ENCODE measurements around the gene IPCEF1.

IPCEF1 gene

GRCh38 chr6:154159126-154159525 is 197.5 kb downstream of the IPCEF1 start:
- no peak for DNase-seq (ENCODE audit: low spot score)

GRCh38 chr6:154157706-154158105 is 198.9 kb downstream of the IPCEF1 start:
- DNase-seq (ENCODE audit: low spot score): no peak

DNA sequence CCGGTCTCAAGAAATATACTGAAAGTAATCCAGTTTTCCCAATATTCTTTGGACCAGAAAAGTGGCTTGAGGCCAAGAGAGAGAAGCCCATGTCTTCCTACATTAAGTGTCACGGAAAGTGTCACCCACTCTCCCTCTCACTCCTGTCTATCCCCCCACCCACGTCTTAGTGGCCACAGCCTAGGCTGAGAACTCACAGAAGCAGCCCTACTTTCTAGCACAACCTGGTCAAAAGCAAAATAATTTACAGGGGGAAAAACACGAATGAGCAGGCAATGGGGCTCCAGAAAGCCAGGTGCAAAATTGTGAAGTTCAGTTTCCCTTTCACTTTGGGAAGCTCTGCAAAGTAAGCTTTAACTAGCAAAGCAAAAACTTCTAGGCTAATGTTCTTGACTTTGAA is 199.5 kb downstream of the IPCEF1 start:
- no peak for DNase-seq (ENCODE audit: low spot score)

- DNase-seq (ENCODE audit: low spot score): peak; percentile 31
These were observed 200.3 kb downstream of the IPCEF1 start for GRCh38 chr6:154156135-154156896.

DNA sequence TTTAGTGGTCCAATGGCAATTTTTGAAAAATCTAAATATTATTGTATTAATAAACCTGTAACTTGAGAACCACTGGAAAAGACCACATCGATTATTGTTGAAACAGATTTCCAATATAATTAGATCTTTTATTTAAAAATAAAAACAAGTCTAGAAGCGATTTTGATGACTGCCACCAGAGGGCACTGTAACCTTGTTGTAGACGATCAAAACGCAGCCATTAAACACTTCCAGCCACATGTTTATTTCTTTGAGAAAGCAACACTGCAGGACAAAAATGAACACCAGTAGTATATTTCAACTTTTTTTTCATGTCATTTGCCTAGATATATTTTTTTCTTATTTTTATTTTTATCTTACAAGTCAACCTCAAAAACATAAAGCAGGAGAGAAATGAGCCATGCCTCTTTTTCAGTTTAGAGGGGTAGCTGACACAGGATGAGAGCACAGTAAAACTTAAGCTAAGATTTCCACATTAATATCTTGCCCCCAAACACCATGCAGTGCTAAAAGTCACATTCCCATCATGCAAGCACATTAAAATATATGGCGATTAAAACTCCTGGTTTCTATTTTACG is 202.1 kb downstream of the IPCEF1 start:
- DNase-seq (ENCODE audit: low spot score): peak; percentile 61

DNA sequence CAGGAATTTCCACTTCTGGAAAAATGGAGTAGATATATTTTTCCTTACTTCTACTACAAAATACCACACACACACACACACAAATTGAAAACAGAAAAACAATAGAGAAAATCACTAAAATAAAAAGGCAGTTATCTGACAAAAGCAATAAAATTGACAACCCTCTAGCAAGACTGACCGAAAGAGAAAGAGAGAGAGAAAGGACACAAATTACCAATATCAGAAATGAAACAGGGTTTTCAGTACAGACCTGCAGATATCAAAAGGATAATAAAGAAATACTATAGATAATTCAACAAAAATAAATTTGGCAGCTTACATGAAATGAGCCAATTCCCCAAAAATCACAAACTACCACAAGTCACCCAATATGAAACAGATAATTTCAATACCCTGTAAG is 212.8 kb downstream of the IPCEF1 start:
- DNase-seq (ENCODE audit: low spot score): no peak

- no peak for DNase-seq (ENCODE audit: low spot score)
These were observed 215.9 kb downstream of the IPCEF1 start for GRCh38 chr6:154140743-154141142.

DNA sequence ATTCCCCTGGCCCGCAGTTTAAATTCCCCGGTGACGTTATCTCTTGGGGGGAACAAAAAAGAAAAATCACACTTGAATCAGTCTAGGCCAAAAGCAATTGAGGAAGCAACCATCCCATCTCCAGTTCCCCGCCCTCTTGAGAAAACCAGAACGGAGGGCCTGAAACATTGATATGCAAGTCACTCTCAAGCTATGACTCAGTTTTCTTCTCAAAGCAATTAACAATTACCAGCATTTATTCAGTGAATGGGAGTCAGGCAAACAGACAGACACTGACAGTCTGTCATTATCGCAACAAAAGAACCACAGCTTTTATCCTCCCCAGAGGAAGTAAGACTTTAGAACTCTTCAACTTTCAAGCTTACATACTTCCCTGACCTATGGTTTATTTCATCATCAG is 216.7 kb downstream of the IPCEF1 start:
- no peak for DNase-seq (ENCODE audit: low spot score)

GRCh38 chr6:154138793-154139192 is 217.8 kb downstream of the IPCEF1 start:
- DNase-seq (ENCODE audit: low spot score): no peak

DNA sequence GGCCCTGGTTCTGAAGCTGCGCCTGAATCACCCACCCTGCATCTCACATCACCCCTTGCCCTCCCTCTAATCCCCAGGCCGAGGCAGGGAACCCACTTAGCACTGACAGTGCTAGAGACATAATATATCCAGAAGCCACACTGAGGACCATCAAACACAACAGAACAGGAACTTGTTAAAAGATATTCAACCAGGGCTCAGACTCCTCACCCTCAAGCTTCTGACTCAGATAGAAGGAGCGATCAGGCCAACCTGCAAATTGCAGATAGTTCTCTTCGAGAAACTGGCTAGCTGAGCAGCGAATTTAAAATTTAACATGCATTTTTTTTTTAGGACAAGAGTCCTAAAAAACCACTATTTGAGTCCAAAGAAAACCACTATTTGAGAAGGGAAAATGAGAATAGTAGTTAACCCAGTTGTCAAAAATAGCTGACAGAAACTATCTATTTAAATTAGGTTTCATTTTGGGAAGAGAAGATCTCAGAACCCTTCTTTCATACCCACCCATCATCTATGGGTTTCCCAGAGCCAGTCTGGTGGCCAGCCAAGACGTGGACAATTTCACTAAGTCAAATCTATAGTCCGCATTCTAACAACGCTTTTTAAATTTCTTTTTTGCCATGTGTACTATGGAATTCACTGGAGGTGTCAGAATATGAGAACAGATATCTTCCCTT is 222.0 kb downstream of the IPCEF1 start:
- DNase-seq (ENCODE audit: low spot score): no peak

DNA sequence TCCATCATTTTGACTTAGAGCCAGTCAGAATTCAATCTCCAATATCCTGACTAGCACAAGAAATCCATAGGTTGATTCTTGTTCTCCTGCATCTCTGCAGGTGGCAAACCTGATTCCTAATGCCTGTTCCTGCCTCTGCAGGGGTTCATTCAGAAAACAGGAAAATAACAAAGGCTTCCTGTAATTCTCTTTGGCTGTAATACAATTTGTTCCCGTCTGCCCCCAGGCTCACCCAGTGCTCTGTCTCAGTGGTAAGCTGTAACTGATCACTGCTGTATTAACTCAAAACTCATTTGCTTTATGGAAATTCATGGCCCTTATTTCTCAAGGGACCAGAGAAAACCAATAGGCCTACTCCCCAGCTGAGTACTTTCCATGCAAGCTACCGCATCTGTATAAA is 228.9 kb downstream of the IPCEF1 start:
- no peak for DNase-seq (ENCODE audit: low spot score)

DNA sequence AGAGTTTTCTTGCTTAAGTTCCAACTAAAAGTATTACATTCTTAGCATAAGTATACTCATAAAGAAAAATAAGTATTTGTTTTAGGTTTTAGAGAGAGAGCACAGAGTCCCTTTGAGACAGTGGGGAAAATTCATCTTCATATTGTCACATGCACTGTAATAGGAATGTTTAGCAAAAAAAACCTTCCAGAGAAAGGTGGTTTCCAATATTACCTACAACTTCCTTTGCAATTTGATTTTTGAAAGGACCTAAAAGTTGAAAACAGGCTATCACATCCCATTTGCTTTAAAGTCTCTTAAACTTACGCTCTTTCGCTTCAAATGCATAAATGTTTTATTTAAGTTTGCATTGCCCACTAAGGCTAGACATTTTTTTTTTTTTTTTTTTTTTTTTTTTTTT is 231.2 kb downstream of the IPCEF1 start:
- DNase-seq (ENCODE audit: low spot score): no peak

GRCh38 chr6:154123155-154123956 is 233.2 kb downstream of the IPCEF1 start:
- no peak for DNase-seq (ENCODE audit: low spot score)

DNA sequence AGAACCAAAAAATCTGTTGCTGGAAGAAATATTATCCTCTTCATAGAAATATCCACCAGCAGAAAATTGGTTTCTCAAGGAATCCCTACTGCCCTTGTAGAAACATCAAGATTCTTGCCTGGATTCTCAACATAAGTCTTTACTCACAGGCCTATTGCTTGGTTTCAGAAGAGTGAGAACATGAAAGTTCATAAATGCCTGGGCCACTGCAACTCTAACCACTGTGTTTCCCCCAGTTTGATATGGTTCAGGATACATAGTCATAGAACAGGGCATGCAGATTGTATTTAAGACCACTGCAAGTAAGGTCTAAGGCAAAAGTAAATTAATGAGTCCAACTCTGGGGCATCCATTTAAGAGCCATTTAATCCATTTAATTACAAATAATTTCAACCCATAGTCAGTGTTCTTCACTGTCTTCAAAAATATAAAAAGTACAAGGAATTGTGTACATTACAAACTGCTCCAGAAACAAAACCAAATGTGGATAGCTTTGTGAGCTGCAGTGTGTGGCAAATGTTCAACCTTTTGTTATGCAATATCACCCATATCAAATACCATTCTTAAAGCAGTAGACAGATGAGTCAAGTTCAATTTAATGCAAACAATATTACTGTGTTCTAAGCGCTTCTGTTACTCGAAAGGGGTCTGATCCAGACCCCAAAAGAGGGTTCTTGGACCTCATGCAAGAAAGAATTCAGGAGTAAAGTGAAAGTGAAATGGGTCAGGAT is 234.2 kb downstream of the IPCEF1 start:
- DNase-seq (ENCODE audit: low spot score): no peak

DNA sequence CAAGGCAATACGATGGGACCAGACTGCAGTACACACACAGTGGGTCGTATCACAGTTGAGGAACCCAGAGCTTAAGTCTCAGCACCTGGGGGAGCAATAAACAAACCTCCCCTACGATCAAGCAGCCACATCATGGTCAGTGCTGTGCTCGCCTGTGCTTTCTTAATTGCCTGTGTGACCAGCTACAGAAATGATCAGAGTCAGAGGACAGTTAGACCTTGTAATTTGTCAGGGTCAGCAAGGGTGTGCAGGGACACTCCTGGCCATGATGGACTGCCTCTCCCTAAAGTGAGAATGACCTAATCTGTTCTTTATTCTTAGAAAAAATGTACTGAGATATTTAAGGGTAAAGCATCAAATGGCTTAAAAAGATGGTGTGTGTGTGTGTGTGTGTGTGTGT is 239.1 kb downstream of the IPCEF1 start:
- no peak for DNase-seq (ENCODE audit: low spot score)

GRCh38 chr6:154113392-154113791 is 243.2 kb downstream of the IPCEF1 start:
- DNase-seq (ENCODE audit: low spot score): no peak

DNA sequence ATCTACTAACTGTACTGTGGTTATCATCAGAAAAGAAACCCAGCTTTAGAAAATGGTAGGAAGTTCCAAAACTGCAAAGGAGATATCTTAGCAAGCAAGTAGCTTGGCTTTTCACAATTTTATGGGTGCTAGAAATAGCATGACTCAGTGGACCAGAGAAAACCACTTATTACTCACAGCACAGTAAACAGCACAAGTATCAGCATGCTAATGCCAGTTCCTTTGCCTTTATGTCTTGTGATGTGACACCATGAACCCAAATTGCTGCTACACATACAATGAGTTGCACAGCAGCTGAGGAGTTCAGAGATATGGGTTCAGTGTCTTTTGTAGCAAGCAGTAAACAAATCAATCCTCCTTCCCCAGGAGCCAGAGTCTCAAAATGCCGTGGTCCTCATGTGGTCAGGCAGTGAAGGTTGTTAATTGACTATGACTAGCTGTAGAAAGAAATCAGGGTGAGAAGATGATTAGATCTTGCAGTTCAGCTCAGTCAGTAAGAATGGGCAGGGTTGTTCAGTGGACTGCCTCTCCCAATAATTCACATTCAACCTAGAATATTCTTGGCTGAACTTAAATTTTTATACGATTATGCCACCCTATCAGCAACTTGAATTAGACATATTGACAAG is 244.3 kb downstream of the IPCEF1 start:
- DNase-seq (ENCODE audit: low spot score): no peak

GRCh38 chr6:154111025-154111424 is 245.6 kb downstream of the IPCEF1 start:
- no peak for DNase-seq (ENCODE audit: low spot score)

- DNase-seq (ENCODE audit: low spot score): no peak
These were observed 250.4 kb downstream of the IPCEF1 start for GRCh38 chr6:154106251-154106650.
